IMR-90 (cell line): ENCODE measurements around the gene GALNT9. TPM values are rescaled to one million over a fixed set of nuclear protein-coding genes. Genes with fewer than 3 reads are reported as not detected.
A peak's percentile ranks its signal among the peaks of the same experiment; 100 is the strongest.

ENCODE experiments used
- ATAC-seq: fragments of 200-7000 bp; cut with Tn5 transposase; 2 replicates; pipeline ENCODE4 v1.9.1; 2020; ENCODE audit warnings: low read depth, mild to moderate bottlenecking, moderate library complexity
- BruUV-seq: library from RNA; stranded (reverse); fragments of 400-500 nt; replicated peaks from 2 replicates; lab custom pipeline; 2021; lab: Mats Ljungman, UMichigan
- CTCF ChIA-PET: fragments of 300-600 bp; formaldehyde crosslinking; extraction: SDS; loops from one replicate; lab custom pipeline; 2021; ENCODE audit warnings: antibody characterized with exemption; lab: Yijun Ruan, JAX
- POLR2A ChIA-PET: fragments of 300-600 bp; sonication (Branson Sonifier 250); formaldehyde crosslinking; loops from one replicate; lab custom pipeline; 2022; ENCODE audit warnings: antibody characterized with exemption; ENCODE audit not compliant: unreplicated experiment; lab: Charles Lee
- DNase-seq: peaks from one replicate; pipeline ENCODE4 v3.0.0; 2013
- H2AFZ ChIP-seq: replicated peaks from 2 replicates; pipeline ENCODE3; 2013; ENCODE audit warnings: low read length, mild to moderate bottlenecking; ENCODE audit not compliant: poor library complexity
- H2AK5ac ChIP-seq: 2 replicates; pipeline ENCODE4 v1.6.1; 2013; ENCODE audit warnings: low read depth, low read length, inconsistent platforms
- H2AK9ac ChIP-seq: replicated peaks from 2 replicates; pipeline ENCODE3; 2013; ENCODE audit warnings: mild to moderate bottlenecking, low read depth, low read length, moderate library complexity; ENCODE audit not compliant: poor library complexity
- H2BK120ac ChIP-seq: 2 replicates; pipeline ENCODE4 v1.6.1; 2013; ENCODE audit warnings: low read depth, low read length, inconsistent platforms
- H2BK15ac ChIP-seq: 3 replicates; pipeline ENCODE4 v1.6.1; 2013; ENCODE audit warnings: low read depth, low read length, inconsistent platforms
- H2BK20ac ChIP-seq: 2 replicates; pipeline ENCODE4 v1.6.1; 2013; ENCODE audit warnings: low read depth, mild to moderate bottlenecking, inconsistent platforms, low read length, moderate library complexity
- H2BK5ac ChIP-seq: 2 replicates; pipeline ENCODE4 v1.6.1; 2013; ENCODE audit warnings: mild to moderate bottlenecking, low read depth, low read length, inconsistent platforms; ENCODE audit not compliant: poor library complexity, severe bottlenecking
- H3K14ac ChIP-seq: replicated peaks from 2 replicates; pipeline ENCODE4 v1.6.1; 2013; ENCODE audit warnings: low read depth, low read length, inconsistent platforms
- H3K18ac ChIP-seq: 2 replicates; pipeline ENCODE4 v1.6.1; 2013; ENCODE audit warnings: low read depth, low read length, control low read depth
- H3K23ac ChIP-seq: 2 replicates; pipeline ENCODE4 v1.6.1; 2013; ENCODE audit warnings: low read depth, low read length, inconsistent platforms
- H3K27ac ChIP-seq: 2 replicates; pipeline ENCODE4 v1.5.1; 2013; ENCODE audit warnings: mild to moderate bottlenecking, control low read depth, low read length; ENCODE audit not compliant: insufficient read depth
- H3K27me3 ChIP-seq: 2 replicates; pipeline ENCODE4 v1.6.1; 2013; ENCODE audit warnings: low read length; ENCODE audit not compliant: control insufficient read depth, insufficient read depth
- H3K36me3 ChIP-seq: 2 replicates; pipeline ENCODE4 v1.6.1; 2013; ENCODE audit warnings: low read length, mixed read lengths; ENCODE audit not compliant: control insufficient read depth, insufficient read depth
- H3K4ac ChIP-seq: 2 replicates; pipeline ENCODE4 v1.6.1; 2013; ENCODE audit warnings: low read depth, low read length, inconsistent platforms
- H3K4me1 ChIP-seq: 2 replicates; pipeline ENCODE4 v1.6.1; 2013; ENCODE audit warnings: low read length, mixed read lengths; ENCODE audit not compliant: control insufficient read depth, insufficient read depth
- H3K4me2 ChIP-seq: 2 replicates; pipeline ENCODE4 v1.6.1; 2013; ENCODE audit warnings: low read depth, mild to moderate bottlenecking, control low read depth, low read length, moderate library complexity
- H3K4me3 ChIP-seq: 2 replicates; pipeline ENCODE4 v1.5.1; 2013; ENCODE audit warnings: low read depth, mild to moderate bottlenecking, control low read depth, low read length, moderate library complexity; ENCODE audit not compliant: insufficient read depth
- H3K56ac ChIP-seq: 2 replicates; pipeline ENCODE4 v1.6.1; 2013; ENCODE audit warnings: low read length, inconsistent platforms; ENCODE audit not compliant: insufficient read depth; ENCODE audit errors: extremely low read depth
- H3K79me1 ChIP-seq, 2 experiments: 2 replicates each; pipeline ENCODE4 v1.6.1; 2013; ENCODE audit warnings: low read length in 2 of 2, inconsistent platforms in 1 of 2, low read depth in 1 of 2
- H3K9ac ChIP-seq: 2 replicates; pipeline ENCODE4 v1.6.1; 2013; ENCODE audit warnings: low read depth, low read length, control low read depth
- H3K9me1 ChIP-seq: 2 replicates; pipeline ENCODE4 v1.6.1; 2013; ENCODE audit warnings: low read length, inconsistent platforms; ENCODE audit not compliant: insufficient read depth
- H3K9me3 ChIP-seq: 2 replicates; pipeline ENCODE4 v1.6.1; 2013; ENCODE audit warnings: low read length; ENCODE audit not compliant: control insufficient read depth, insufficient read depth
- H4K20me1 ChIP-seq: 2 replicates; pipeline ENCODE4 v1.6.1; 2013; ENCODE audit warnings: low read length, inconsistent platforms; ENCODE audit not compliant: insufficient read depth
- H4K5ac ChIP-seq: 2 replicates; pipeline ENCODE4 v1.6.1; 2013; ENCODE audit warnings: mild to moderate bottlenecking, low read depth, low read length, control low read depth
- H4K8ac ChIP-seq, 2 experiments: 2 replicates each; pipeline ENCODE4 v1.6.1; 2013; ENCODE audit warnings: low read depth in 2 of 2, low read length in 2 of 2, control low read depth in 1 of 2, inconsistent platforms in 1 of 2
- H4K91ac ChIP-seq: 2 replicates; pipeline ENCODE4 v1.6.1; 2013; ENCODE audit warnings: low read depth, low read length, inconsistent platforms; ENCODE audit not compliant: insufficient read depth
- WGBS, 2 experiments: methylation state at CpG; one replicate each; pipeline versions ENCODE4 v1.1.5 to v1.1.7; 2013; ENCODE audit warnings: missing lambda C conversion rate in 2 of 2; ENCODE audit not compliant: insufficient read length in 1 of 2; ENCODE audit errors: extremely low coverage in 2 of 2; 5-methylcytosine and 5-hydroxymethylcytosine counted together
- dilution Hi-C: fragments of 300-500 bp; cut with HindIII; formaldehyde crosslinking; loops from one replicate; pipeline ENCODE4 v1.14.3; 2018; ENCODE audit warnings: low sequenced_read_pairs; ENCODE audit not compliant: unreplicated experiment
- in situ Hi-C: fragments of 300-500 bp; cut with MboI; formaldehyde crosslinking; loops from 3 replicates; pipeline ENCODE4 v1.14.3; 2019; ENCODE audit warnings: low sequenced_read_pairs, inconsistent platforms, mixed read lengths
- intact Hi-C: fragments of 100-400 bp; cut with micrococcal nuclease; formaldehyde crosslinking; loops from 2 replicates; pipeline ENCODE4 v1.10.0; 2022
- polyA plus RNA-seq, 3 experiments: library from polyadenylated mRNA; depleted of rRNA; stranded (reverse); fragments of >200 nt; gene quantifications; 2 replicates each; pipeline ENCODE4 v1.2.3, GENCODE V29; 2012; ENCODE audit warnings: low replicate concordance in 1 of 3
- total RNA-seq: library from RNA; depleted of rRNA; stranded (reverse); fragments of >200 nt; gene quantifications from 2 replicates; pipeline ENCODE4 v1.2.3, GENCODE V29; 2012
- TF ChIP-seq, protein P1 (sequence below): fragments of 150-350 bp; IDR thresholded peaks from 2 replicates; pipeline ENCODE4 v1.6.1; 2017; ENCODE audit warnings: mild to moderate bottlenecking, antibody characterized with exemption, low read length, low read depth
- TF ChIP-seq, protein P2 (sequence below): fragments of 150-350 bp; IDR thresholded peaks from 2 replicates; pipeline ENCODE4 v1.6.1; 2016; ENCODE audit warnings: low read depth, mild to moderate bottlenecking, low read length, moderate library complexity, borderline replicate concordance

The GALNT9 gene
- total and polyA plus RNA-seq, 2 of the 4 experiments (the other 2 are of a cell fraction) = under 0.01 to 0.12 TPM

DNA sequence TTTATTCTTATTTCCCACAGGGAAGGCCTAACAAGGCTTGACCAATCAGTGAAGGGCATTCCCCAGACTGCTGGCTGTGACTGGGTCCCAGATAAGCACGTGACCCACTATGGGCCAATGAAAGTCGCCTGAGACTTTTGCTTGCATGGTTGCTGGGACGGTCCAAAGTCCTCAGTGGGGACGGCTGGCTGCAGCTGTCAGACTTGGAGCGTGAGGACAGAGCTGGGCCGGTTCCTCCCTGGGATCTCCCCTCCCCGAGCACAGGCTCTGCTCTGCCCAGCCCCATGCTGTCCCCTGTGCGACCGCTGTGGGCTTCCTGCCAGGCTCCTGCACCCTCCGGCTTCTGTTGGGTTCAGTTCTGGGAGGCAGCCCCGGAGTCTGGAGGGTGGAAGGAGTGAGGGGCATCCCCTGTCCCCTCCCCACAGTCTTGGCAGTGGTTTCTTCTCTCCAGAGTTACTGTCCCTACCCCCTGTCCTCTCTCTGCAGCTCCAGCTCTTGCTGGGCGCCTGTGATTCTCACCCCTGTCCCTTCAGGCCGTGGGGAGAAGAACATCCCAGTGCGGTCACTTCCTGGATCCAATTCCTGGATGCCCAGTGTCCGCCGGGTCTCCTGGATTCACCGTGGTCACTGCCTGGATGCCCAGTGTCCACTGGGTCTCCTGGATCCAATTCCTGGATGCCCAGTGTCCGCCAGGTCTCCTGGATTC lies 50.1 kb downstream of the GALNT9 start:
- H3K14ac ChIP-seq = no peak overlapping the region
- POLR2A ChIA-PET = no interaction called here
- no peak overlapping the region for H3K56ac ChIP-seq
- dilution Hi-C loops = no loop called here
- H2AFZ ChIP-seq = no peak overlapping the region
- ATAC-seq = peak; percentile 38; the same call in 1 of the 2 replicates
- TF ChIP-seq, protein P1, sequence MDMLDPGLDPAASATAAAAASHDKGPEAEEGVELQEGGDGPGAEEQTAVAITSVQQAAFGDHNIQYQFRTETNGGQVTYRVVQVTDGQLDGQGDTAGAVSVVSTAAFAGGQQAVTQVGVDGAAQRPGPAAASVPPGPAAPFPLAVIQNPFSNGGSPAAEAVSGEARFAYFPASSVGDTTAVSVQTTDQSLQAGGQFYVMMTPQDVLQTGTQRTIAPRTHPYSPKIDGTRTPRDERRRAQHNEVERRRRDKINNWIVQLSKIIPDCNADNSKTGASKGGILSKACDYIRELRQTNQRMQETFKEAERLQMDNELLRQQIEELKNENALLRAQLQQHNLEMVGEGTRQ = peak; percentile 70; the same call in 1 of the 2 replicates
- TF ChIP-seq, protein P2, sequence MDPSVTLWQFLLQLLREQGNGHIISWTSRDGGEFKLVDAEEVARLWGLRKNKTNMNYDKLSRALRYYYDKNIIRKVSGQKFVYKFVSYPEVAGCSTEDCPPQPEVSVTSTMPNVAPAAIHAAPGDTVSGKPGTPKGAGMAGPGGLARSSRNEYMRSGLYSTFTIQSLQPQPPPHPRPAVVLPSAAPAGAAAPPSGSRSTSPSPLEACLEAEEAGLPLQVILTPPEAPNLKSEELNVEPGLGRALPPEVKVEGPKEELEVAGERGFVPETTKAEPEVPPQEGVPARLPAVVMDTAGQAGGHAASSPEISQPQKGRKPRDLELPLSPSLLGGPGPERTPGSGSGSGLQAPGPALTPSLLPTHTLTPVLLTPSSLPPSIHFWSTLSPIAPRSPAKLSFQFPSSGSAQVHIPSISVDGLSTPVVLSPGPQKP = no peak
- H4K91ac ChIP-seq = no peak overlapping the region
- no peak overlapping the region for H3K18ac ChIP-seq
- intact Hi-C loops = no loop called here
- no peak overlapping the region for H2AK5ac ChIP-seq
- no peaks in the 10 kb centered on the region for H4K20me1 ChIP-seq
- no peak overlapping the region for H3K4me3 ChIP-seq
- no peak overlapping the region for H2AK9ac ChIP-seq
- peaks cover 25% of the 10 kb centered on the region; the same call in 1 of the 2 replicates for H3K27me3 ChIP-seq
- no peak overlapping the region for H2BK20ac ChIP-seq
- H2BK120ac ChIP-seq = no peak overlapping the region
- no peak overlapping the region for H2BK5ac ChIP-seq
- in situ Hi-C loops = no loop called here
- BruUV-seq = no TSS peak
- no peak overlapping the region for H3K23ac ChIP-seq
- CTCF ChIA-PET = no interaction called here
- DNase-seq = peak; percentile 9
- no peak overlapping the region for H3K9ac ChIP-seq
- no peaks in the 10 kb centered on the region for H3K4me1 ChIP-seq
- no peak overlapping the region for H4K5ac ChIP-seq
- no peaks in the 10 kb centered on the region for H3K9me3 ChIP-seq
- H3K79me1 ChIP-seq = no peaks in the 10 kb centered on the region
- no peak overlapping the region for H3K4ac ChIP-seq
- H3K9me1 ChIP-seq = no peaks in the 10 kb centered on the region
- no peak overlapping the region for H3K27ac ChIP-seq
- H2BK15ac ChIP-seq = no peak overlapping the region
- no peak overlapping the region for H4K8ac ChIP-seq
- no peak overlapping the region for H3K4me2 ChIP-seq
- no peaks in the 10 kb centered on the region for H3K36me3 ChIP-seq
- 55% methylated on average over 8 of the region's 18 CpGs; no CpG with 5 or more reads in 1 of the 2 experiments for WGBS, 2 experiments
